ENCODE data around the gene CGB8. TPM values are rescaled to one million over a fixed set of nuclear protein-coding genes. Genes with fewer than 3 reads are reported as not detected.
"Not testable (repeated sequence)": the region's sequence is repeated elsewhere in the genome, so short reads cannot be mapped to it uniquely, and the experiment has no call there.

Gene CGB8
- total RNA-seq, 1 donor from 2014 or later = not detected

DNA sequence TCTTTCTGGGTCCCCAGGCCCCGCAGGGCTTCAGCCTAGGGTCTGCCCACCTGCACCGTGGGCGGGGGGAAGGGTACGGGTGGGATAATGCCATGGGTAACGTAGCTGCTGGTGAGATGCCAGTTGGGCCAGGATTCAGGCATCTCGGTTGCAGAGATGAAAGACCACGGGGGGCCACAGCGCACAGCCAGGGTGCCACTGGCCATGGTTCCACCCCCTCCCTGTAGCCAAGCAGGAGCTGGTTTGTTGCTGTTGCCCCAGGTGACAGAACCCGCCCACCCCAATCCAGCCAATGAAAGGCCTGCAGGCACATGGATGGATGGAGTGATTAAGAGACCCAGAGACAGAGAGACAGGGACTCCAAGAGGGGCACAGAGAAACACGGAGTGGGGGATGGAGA is 9.7 kb upstream of the CGB8 start:
- H3K9me3 Mint-ChIP-seq = no peaks in the 10 kb centered on the region
- no peak overlapping the region for H3K4me3 Mint-ChIP-seq
- no peak overlapping the region for H3K27ac Mint-ChIP-seq
- no peak for DNase-seq (ENCODE audit: low spot score)
- H3K4me1 Mint-ChIP-seq (ENCODE audit: low read depth) = peaks cover 18% of the 10 kb centered on the region
- H3K27me3 Mint-ChIP-seq (ENCODE audit: insufficient read depth) = peaks cover 47% of the 10 kb centered on the region
- H3K36me3 Mint-ChIP-seq (ENCODE audit: low read depth) = no peaks in the 10 kb centered on the region
- intact Hi-C loops (cut with micrococcal nuclease) = no loop called here

- H3K9me3 Mint-ChIP-seq = no peaks in the 10 kb centered on the region
These were observed 8.8 kb upstream of the CGB8 start, which contains the start of gene CGB7 for GRCh38 chr19:49057636-49058234. Gene CGB7, minus strand, starts transcription at chr19:49057749. Its CDS starts 2,374 bp downstream, at chr19:49055375.

DNA sequence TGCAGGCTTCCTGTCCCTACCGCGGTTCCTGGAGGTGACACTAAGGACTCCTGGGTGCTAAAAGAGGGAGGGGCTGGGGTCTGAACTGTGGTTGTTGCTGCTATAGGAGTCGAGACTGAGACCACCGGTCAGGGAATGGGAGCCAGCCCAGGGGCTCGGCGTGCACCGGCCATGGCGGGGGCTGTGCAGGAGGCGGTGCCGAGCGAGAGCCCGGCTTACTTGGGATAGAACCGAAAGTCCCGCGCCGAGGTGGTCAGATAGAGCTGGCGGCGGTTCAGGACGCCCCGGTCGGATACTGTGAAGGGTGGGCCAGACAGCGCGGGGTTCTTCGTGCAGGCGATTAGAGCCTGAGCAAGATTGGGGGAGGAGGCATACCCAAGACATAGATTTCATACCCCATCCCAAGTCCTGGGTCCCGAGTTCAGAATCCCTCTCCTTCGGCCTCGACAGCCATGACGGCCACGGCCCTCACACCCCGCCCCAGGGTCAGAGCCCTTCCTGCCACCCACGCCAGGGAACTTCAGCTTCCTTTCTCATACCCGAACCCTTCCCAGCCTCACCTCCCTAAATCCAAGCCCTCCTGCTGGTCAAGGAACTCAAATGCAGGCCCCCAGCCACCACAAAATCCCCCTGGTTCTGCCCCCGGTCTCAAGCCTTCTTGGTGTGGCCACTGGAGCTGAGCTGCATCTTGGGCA is 8.1 kb upstream of the CGB8 start:
- intact Hi-C loops (cut with micrococcal nuclease) = loop anchor here (2.0 kb wide), 1 partner anchor 38 kb away; no protein-coding TSS in a partner anchor
- H3K27me3 Mint-ChIP-seq (ENCODE audit: insufficient read depth) = peaks cover 44% of the 10 kb centered on the region
- not testable (repeated sequence) for H3K27ac Mint-ChIP-seq; H3K36me3 Mint-ChIP-seq (ENCODE audit: low read depth); DNase-seq (ENCODE audit: low spot score); H3K9me3 Mint-ChIP-seq
- peaks cover 18% of the 10 kb centered on the region for H3K4me1 Mint-ChIP-seq (ENCODE audit: low read depth)
- H3K4me3 Mint-ChIP-seq = peak overlapping the region; percentile 73

More at GRCh38 chr19:49057636-49058234, 8.8 kb upstream of the CGB8 start, which contains the start of gene CGB7:
- H3K4me1 Mint-ChIP-seq (ENCODE audit: low read depth) = peaks cover 18% of the 10 kb centered on the region
- intact Hi-C loops (cut with micrococcal nuclease) = loop anchor here (2.0 kb wide), 1 partner anchor 39 kb away; no protein-coding TSS in a partner anchor
- DNase-seq (ENCODE audit: low spot score) = no peak
- peak within 1 kb of the TSS; percentile 73 for H3K4me3 Mint-ChIP-seq
- peaks cover 44% of the 10 kb centered on the region for H3K27me3 Mint-ChIP-seq (ENCODE audit: insufficient read depth)
- no peak within 1 kb of the TSS for H3K27ac Mint-ChIP-seq
- no peaks in the 10 kb centered on the region for H3K36me3 Mint-ChIP-seq (ENCODE audit: low read depth)

DNA sequence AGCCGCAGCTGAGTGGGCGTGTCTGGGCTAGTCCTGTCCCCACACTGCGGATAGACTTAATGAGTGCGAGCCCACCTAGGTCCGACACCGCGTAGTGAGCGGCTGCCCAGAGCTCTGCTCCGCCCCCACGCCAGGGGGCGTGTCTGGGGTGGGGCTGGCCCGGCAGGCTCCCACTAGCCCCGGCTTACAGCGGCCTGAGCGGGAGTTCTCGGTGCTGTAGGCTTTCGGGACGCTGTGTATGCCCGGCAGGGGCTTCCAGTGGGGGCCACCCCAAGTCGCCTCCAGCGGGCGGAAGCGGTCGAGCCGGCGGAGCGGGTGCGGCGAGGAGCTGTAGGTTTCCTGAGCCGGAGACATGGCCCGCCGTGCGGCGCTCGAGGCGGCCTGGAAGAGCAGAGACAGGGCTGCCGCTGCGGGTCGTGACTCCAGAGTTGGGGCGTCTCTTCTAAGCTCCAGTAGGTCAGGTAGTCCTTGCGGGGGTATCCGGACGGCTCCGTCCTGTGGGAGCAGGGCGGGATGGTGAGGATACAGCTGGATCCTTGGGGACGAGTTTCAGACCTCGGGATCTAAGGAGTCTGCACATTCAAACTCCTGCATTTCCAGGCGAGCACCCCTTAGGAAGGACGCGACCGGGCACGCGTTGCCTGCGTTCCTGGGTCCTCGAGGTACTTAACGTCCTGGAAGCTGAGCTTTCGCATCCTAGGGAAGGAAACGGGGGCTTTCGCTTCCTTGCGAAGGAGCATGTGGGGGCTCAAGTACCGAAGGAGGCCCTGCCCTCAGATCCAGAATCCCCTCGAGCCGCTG is 7.4 kb upstream of the CGB8 start:
- Mint-ChIP-seq H3K9me3 (no peaks in the 10 kb centered on the region), H3K27ac (no peak overlapping the region), H3K36me3 (ENCODE audit: low read depth) (no peaks in the 10 kb centered on the region), H3K4me1 (ENCODE audit: low read depth) (peaks cover 18% of the 10 kb centered on the region), H3K27me3 (ENCODE audit: insufficient read depth) (peaks cover 44% of the 10 kb centered on the region), H3K4me3 (peak overlapping the region; percentile 73)
- peak; percentile 49 for DNase-seq (ENCODE audit: low spot score)
- intact Hi-C loops (cut with micrococcal nuclease) = loop anchor here (2.0 kb wide), 1 partner anchor 38 kb away; no protein-coding TSS in a partner anchor

- H3K36me3 Mint-ChIP-seq (ENCODE audit: low read depth); H3K4me3 Mint-ChIP-seq; DNase-seq (ENCODE audit: low spot score); H3K27me3 Mint-ChIP-seq (ENCODE audit: insufficient read depth); H3K4me1 Mint-ChIP-seq (ENCODE audit: low read depth); H3K27ac Mint-ChIP-seq; H3K9me3 Mint-ChIP-seq; intact Hi-C loops (cut with micrococcal nuclease): not testable (repeated sequence)
These were observed 1.6 kb upstream of the CGB8 start for GRCh38 chr19:49050376-49051033.

- intact Hi-C loops (cut with micrococcal nuclease) = not testable (repeated sequence)
These were observed 923 bp upstream of the CGB8 start for GRCh38 chr19:49049834-49050233.

GRCh38 chr19:49043548-49043947 is 5.4 kb downstream of the CGB8 start, which contains the start of gene CGB5:
Gene CGB5, plus strand, starts transcription at chr19:49043848. Its CDS starts 362 bp downstream, at chr19:49044210.
- H3K27me3 Mint-ChIP-seq (ENCODE audit: insufficient read depth); DNase-seq (ENCODE audit: low spot score): not testable (repeated sequence)

More at GRCh38 chr19:49049834-49050233, 923 bp upstream of the CGB8 start:
- not testable (repeated sequence) for H3K27me3 Mint-ChIP-seq (ENCODE audit: insufficient read depth); DNase-seq (ENCODE audit: low spot score); H3K9me3 Mint-ChIP-seq; H3K36me3 Mint-ChIP-seq (ENCODE audit: low read depth); H3K4me1 Mint-ChIP-seq (ENCODE audit: low read depth); H3K4me3 Mint-ChIP-seq; H3K27ac Mint-ChIP-seq

GRCh38 chr19:49042666-49043065 is 6.2 kb downstream of the CGB8 start:
- H3K36me3 Mint-ChIP-seq (ENCODE audit: low read depth); DNase-seq (ENCODE audit: low spot score); H3K27me3 Mint-ChIP-seq (ENCODE audit: insufficient read depth); H3K9me3 Mint-ChIP-seq; H3K27ac Mint-ChIP-seq; H3K4me1 Mint-ChIP-seq (ENCODE audit: low read depth); H3K4me3 Mint-ChIP-seq; intact Hi-C loops (cut with micrococcal nuclease): not testable (repeated sequence)

More at GRCh38 chr19:49043548-49043947, 5.4 kb downstream of the CGB8 start, which contains the start of gene CGB5:
- H3K4me1 Mint-ChIP-seq (ENCODE audit: low read depth); H3K36me3 Mint-ChIP-seq (ENCODE audit: low read depth); H3K9me3 Mint-ChIP-seq; H3K4me3 Mint-ChIP-seq; H3K27ac Mint-ChIP-seq; intact Hi-C loops (cut with micrococcal nuclease): not testable (repeated sequence)

DNA sequence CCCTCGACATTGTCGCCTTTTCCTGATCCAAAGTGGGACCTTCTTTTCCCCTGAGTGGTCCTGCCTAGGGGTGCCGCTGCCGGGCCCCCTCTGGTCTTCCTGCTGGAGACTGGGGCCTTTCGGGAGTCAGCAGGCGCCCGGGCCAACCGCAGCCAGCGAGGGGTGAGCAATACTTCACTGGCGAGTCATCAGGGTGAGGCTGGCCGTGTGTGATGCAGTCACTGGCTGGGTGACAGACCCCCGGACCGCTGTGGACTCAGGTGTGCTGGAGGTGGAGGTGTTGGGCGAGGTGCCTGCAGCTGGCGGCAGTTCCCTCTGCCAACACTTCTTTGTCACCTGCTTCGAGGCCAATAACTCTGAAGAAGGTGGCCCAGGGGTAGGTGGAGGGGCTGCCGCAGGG is 6.7 kb downstream of the CGB8 start:
- H3K27me3 Mint-ChIP-seq (ENCODE audit: insufficient read depth) = no peaks in the 10 kb centered on the region
- intact Hi-C loops (cut with micrococcal nuclease) = no loop called here
- H3K4me3 Mint-ChIP-seq = no peak overlapping the region
- no peak for DNase-seq (ENCODE audit: low spot score)
- no peak overlapping the region for H3K27ac Mint-ChIP-seq
- no peaks in the 10 kb centered on the region for H3K9me3 Mint-ChIP-seq
- no peaks in the 10 kb centered on the region for H3K36me3 Mint-ChIP-seq (ENCODE audit: low read depth)
- no peaks in the 10 kb centered on the region for H3K4me1 Mint-ChIP-seq (ENCODE audit: low read depth)

DNA sequence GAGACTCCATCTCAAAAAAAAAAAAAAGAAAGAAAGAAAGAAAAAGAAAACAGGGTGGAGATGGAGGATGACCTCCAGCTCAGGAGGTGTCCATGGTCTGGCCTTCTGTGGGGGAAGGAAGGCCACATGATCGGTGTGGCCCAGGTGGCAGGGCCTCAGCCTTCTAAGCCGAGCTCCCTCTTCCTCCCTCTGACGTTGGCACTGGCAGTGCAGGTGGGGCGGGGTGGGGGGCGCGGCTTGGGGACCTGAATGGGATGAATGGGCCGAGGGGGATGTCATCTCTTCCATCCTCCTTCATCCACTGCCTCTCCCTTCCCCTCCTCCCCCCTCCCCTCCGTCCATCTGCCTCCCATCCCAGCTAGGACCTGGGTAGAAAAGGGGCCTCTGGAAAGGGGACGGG is 9.2 kb downstream of the CGB8 start:
- H3K27ac Mint-ChIP-seq; H3K27me3 Mint-ChIP-seq (ENCODE audit: insufficient read depth); H3K9me3 Mint-ChIP-seq; intact Hi-C loops (cut with micrococcal nuclease); H3K4me1 Mint-ChIP-seq (ENCODE audit: low read depth); DNase-seq (ENCODE audit: low spot score); H3K36me3 Mint-ChIP-seq (ENCODE audit: low read depth); H3K4me3 Mint-ChIP-seq: not testable (repeated sequence)

DNA sequence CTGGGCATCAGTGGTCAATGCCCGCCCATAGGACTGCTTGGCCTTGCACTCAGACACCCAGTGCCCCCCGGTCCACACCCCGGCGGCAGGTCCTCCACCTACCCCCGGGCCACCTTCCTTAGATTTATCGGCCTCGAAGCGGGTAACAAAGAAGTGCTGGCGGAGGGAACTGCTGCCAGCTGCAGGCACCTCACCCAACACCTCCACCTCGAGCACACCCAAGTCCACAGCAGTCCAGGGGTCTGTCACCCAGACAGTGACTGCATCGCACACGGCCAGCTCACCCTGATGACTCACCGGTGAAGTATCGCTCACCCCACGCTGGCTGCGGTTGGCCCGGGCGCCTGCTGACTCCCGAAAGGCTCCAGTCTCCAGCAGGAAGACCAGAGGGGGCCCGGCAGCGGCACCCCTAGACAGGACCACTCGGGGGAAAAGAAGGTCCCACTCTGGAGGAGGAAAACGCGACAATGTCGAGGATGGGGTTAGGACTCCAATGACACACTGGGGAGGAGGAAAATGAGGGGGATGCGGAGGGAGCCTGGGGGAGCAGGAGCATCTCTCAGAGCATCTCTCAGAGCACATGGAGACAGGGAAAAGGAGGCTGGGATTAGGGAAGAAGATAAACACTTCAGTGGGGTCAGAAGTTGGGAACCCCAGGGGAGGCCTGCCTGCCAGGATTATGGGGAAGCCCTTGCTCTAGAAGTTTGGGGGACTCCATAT is 10.2 kb downstream of the CGB8 start:
- H3K27me3 Mint-ChIP-seq (ENCODE audit: insufficient read depth); H3K4me1 Mint-ChIP-seq (ENCODE audit: low read depth); DNase-seq (ENCODE audit: low spot score); H3K4me3 Mint-ChIP-seq; H3K36me3 Mint-ChIP-seq (ENCODE audit: low read depth); H3K9me3 Mint-ChIP-seq; intact Hi-C loops (cut with micrococcal nuclease); H3K27ac Mint-ChIP-seq: not testable (repeated sequence)

DNA sequence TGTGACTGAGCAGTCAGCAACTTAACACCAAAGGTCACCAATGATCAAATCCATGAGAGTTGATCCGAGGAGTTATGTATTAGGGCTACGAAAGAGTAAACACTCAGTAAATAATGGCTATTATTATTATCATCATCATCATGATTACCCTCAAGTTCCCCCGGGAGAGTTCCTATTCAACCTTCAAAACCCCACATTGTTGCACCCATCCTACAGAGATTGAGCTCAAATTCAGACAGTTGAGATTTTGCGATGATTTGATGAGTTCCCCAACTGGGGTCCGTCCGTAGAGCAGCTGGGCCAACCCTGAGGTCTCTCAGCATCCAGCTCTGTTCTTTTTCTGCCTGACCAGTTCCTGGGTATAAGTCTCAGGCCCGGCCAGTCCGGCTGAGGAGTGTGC is 10.8 kb downstream of the CGB8 start:
- H3K9me3 Mint-ChIP-seq; DNase-seq (ENCODE audit: low spot score); H3K4me3 Mint-ChIP-seq; H3K27ac Mint-ChIP-seq; H3K27me3 Mint-ChIP-seq (ENCODE audit: insufficient read depth); intact Hi-C loops (cut with micrococcal nuclease); H3K4me1 Mint-ChIP-seq (ENCODE audit: low read depth); H3K36me3 Mint-ChIP-seq (ENCODE audit: low read depth): not testable (repeated sequence)

All from activated T-helper 1 cell treated with anti-CD3 and anti-CD28 coated beads, Interleukin-12 subunit alpha, Interleukin-12 subunit beta, Interleukin-2, Interleukin-4 antibody, amounts not matched to agents 30 ng/mL and 10 ng/mL and 1 ng/mL, durations not matched to agents 14 hours and 24 hours and 36 hours (primary cell).